ENCODE results near the gene ZDHHC22. TPM values are rescaled to one million over a fixed set of nuclear protein-coding genes. Genes with fewer than 3 reads are reported as not detected.

ZDHHC22 gene
- total RNA-seq, 1 experiment from 2014 or later = 11.3 TPM

DNA sequence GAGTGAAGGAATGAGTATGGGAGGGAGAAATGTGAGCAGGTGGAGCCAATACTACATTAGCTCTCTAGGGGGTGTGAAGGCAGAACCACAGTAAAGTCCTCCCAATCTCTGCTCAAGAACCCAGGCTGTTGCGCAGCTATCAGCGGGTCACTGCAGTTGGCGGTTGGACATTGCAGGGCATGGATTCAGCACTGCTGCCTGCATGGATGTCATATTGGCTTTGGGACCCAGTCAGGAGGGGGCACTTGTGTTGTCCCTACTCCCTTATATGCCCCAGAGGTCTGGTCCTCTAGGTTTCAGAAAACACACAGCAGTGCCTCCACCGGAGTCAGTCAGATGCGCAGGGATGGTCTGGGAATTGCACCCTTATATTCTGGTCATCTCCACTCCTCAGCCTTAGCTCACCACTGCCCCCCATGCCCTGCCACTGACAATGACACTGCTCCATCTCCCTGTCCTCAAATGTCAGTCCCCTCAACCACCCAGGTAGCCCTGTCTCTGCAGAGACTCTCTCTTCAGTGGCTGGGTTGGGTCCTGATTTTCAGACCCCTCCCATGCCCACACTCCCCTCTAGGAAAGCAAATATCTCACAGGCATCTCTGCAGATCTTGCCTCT, 9.6 kb downstream of the ZDHHC22 start:
- no peaks in the 10 kb centered on the region for H4K20me1 ChIP-seq (ENCODE audit: control insufficient read depth, insufficient read depth, insufficient read length)
- no peak overlapping the region for H4K8ac ChIP-seq (replicated peaks; ENCODE audit: insufficient read length, low read depth, low read length)
- H3K9me3 ChIP-seq (ENCODE audit: control insufficient read depth, low read depth, low read length) = no peaks in the 10 kb centered on the region
- no peak overlapping the region for H3K9ac ChIP-seq (ENCODE audit: extremely low read depth, insufficient read length, low read length)
- Mint-ChIP-seq H3K9me3 (no peaks in the 10 kb centered on the region), H3K4me1 (peaks cover 13 to 20% of the 10 kb centered on the region in 2 experiments), H3K27ac (no peak overlapping the region), H3K27me3 (ENCODE audit: low read depth) (peaks cover 5% of the 10 kb centered on the region; the same call in 1 of the 2 replicates), H3K4me3 (no peak overlapping the region; a peak in 1 of 5 replicates), H3K36me3 (ENCODE audit: insufficient read depth in 1 of 3, low read depth in 3 of 3) (peaks cover 3 to 28% (median 12%) of the 10 kb centered on the region in 3 experiments; a peak in 6 of 7 replicates)
- H2BK5ac ChIP-seq (ENCODE audit: insufficient read length, low read length) = no peak overlapping the region
- TF ChIP-seq, protein P1, sequence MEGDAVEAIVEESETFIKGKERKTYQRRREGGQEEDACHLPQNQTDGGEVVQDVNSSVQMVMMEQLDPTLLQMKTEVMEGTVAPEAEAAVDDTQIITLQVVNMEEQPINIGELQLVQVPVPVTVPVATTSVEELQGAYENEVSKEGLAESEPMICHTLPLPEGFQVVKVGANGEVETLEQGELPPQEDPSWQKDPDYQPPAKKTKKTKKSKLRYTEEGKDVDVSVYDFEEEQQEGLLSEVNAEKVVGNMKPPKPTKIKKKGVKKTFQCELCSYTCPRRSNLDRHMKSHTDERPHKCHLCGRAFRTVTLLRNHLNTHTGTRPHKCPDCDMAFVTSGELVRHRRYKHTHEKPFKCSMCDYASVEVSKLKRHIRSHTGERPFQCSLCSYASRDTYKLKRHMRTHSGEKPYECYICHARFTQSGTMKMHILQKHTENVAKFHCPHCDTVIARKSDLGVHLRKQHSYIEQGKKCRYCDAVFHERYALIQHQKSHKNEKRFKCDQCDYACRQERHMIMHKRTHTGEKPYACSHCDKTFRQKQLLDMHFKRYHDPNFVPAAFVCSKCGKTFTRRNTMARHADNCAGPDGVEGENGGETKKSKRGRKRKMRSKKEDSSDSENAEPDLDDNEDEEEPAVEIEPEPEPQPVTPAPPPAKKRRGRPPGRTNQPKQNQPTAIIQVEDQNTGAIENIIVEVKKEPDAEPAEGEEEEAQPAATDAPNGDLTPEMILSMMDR (conservative IDR thresholded peaks at IDR 0.05) = peak; percentile 37
- no peak overlapping the region for H3K14ac ChIP-seq (ENCODE audit: insufficient read depth, low read length)
- no peak overlapping the region for H3K18ac ChIP-seq (ENCODE audit: insufficient read length, low read depth, low read length)
- H3K27ac ChIP-seq (ENCODE audit: insufficient read length, low read depth, low read length) = no peak overlapping the region
- no peak overlapping the region for H3K23ac ChIP-seq (ENCODE audit: insufficient read length, low read depth, low read length)
- no CpG with 5 or more reads among the region's 5 CpGs for WGBS (ENCODE audit: extremely low coverage, insufficient read length, low lambda C conversion rate)
- H2BK12ac ChIP-seq (ENCODE audit: insufficient read length, low read depth, low read length) = no peak overlapping the region
- H3K4me1 ChIP-seq (ENCODE audit: insufficient read depth, low read length) = no peaks in the 10 kb centered on the region; the same call in 1 of the 2 replicates
- H2BK15ac ChIP-seq (ENCODE audit: low read depth, low read length) = no peak overlapping the region
- no peak overlapping the region for H2AFZ ChIP-seq (ENCODE audit: low read length)
- H3K79me2 ChIP-seq (ENCODE audit: insufficient read depth, low read length) = no peaks in the 10 kb centered on the region
- no peak overlapping the region for H3T11ph ChIP-seq (ENCODE audit: low read length)
- H2BK120ac ChIP-seq (ENCODE audit: low read depth, low read length, poor library complexity, severe bottlenecking) = no peak overlapping the region
- H3K79me1 ChIP-seq (ENCODE audit: insufficient read depth, low read depth, low read length, poor library complexity, severe bottlenecking) = no peaks in the 10 kb centered on the region
- H4K91ac ChIP-seq (ENCODE audit: insufficient read length, low read depth, low read length) = no peak overlapping the region
- no peak overlapping the region for H4K5ac ChIP-seq (ENCODE audit: insufficient read length, low read depth, low read length)
- H3K27me3 ChIP-seq (ENCODE audit: insufficient read depth, low read length) = no peaks in the 10 kb centered on the region
- H3K23me2 ChIP-seq (ENCODE audit: insufficient read length, low read depth, low read length, poor library complexity, severe bottlenecking) = no peaks in the 10 kb centered on the region
- H2BK20ac ChIP-seq (ENCODE audit: low read depth, low read length, poor library complexity, severe bottlenecking) = no peak overlapping the region
- no peak overlapping the region for H3K4me2 ChIP-seq (ENCODE audit: insufficient read depth, insufficient read length, low read length)
- no peak overlapping the region for H2AK5ac ChIP-seq (ENCODE audit: insufficient read length, low read length)
- DNase-seq = no peak
- no peak overlapping the region for H3K56ac ChIP-seq (ENCODE audit: insufficient read length, low read depth, low read length)
- no peak overlapping the region for H3K4ac ChIP-seq (ENCODE audit: low read depth, low read length)

All from H9 (cell line).